HG03354 (cell line): Measurements from ENCODE around the gene PLSCR5.

Experiments used
- ATAC-seq: cut with Tn5 transposase; IDR thresholded peaks from one replicate; pipeline ENCODE4 v1.9.1; 2021; ENCODE audit warnings: mild to moderate bottlenecking; ENCODE audit not compliant: unreplicated experiment, poor library complexity, severe bottlenecking

The PLSCR5 gene, protein sequence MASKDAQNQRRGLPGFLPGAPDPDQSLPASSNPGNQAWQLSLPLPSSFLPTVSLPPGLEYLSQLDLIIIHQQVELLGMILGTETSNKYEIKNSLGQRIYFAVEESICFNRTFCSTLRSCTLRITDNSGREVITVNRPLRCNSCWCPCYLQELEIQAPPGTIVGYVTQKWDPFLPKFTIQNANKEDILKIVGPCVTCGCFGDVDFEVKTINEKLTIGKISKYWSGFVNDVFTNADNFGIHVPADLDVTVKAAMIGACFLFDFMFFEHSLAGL

DNA sequence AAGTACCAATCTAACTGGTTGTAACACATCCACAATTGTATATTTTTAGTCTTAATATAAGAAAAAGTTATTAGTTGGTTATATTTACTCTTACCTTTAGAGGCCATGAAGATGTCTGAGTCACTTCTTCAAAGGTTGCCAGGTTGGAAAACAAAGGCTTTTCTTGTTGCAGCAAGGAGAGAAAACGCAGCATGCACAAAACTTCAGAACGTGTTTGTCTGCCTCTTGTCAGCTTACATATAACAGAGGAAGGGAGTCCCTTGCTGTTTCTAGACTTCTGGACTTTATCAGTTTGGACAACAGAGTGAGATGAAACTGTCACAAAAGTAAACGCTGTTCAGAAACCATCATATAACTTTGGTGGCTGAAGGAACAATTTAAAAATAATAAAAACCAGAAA lies at the start of gene PLSCR5:
PLSCR5 (minus strand) TSS at position 241 of the 400 bp plus-strand sequence; CDS start at position 107, 134 bp downstream.
- no peak for ATAC-seq

DNA sequence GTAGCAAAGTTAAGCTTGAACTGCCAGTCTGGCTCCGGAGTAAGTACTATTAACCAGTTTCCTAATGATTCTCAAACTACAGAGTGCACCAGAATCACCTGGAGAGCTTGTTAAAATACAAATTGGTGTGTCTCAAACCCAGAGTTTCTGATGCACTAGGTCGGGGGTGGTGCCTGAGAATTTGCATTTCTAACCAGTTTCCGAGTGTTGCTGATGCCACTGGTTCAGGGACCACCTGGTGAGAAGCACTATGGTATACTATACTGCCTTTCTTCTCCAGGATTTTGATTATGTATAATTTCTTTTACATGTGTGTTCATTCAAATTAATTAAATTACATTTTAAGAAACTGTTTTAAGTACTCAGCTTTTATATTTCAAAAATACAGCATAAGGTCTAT lies 48.8 kb upstream of the PLSCR5 start:
- no peak for ATAC-seq

DNA sequence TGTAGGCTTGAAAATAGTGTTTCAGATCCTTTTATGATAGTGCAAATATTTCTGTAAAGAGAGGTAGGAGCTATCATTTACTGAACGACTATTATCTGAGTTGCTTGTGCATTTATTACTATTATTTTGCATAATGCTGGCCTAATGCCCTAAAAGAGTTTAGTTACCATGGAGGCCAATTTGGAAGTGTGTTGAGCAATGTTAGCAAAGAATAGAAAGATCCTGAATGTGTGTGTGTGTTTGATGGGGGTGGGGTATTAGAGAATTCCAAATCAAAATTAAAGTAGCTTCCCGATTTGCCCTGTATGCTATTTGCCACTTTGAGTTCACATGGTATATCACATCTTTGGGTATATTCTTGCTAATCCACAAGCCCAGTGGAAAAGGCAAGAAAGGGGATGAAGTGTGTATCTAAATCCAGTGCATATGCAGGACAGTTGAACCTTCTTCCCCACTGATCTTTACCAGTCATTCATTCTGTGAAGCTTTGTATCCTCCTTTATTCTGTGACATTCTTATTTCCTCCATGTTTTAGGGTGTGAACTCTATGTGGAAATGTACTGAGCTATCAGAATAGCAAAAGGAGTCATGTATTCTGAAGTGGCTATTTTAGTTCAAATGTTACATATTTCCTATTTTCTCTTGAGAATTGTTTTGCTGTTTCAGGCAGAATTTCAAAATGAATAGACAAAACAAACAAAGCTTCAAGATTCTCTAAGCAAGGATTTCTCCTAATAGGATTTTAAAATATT lies 45.7 kb upstream of the PLSCR5 start:
- ATAC-seq, result no peak

DNA sequence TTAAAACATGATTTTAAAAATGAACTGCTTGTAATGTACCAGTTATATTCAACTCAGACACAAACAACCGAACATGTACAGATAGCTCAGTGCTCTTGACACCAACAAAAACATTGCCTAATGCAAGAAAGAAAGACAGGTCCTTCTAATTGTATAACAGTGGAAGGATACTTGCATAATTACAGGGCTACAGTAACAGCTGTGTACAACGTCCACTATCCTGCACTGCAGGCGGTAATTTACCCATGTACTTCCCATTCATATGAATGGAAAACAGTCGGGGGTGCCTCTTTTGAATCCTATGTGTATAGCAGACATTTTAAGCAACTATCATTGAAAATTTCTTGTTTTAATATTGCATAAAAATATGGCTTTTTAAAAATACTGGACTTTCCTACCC lies 41.1 kb upstream of the PLSCR5 start:
- ATAC-seq, result no peak

DNA sequence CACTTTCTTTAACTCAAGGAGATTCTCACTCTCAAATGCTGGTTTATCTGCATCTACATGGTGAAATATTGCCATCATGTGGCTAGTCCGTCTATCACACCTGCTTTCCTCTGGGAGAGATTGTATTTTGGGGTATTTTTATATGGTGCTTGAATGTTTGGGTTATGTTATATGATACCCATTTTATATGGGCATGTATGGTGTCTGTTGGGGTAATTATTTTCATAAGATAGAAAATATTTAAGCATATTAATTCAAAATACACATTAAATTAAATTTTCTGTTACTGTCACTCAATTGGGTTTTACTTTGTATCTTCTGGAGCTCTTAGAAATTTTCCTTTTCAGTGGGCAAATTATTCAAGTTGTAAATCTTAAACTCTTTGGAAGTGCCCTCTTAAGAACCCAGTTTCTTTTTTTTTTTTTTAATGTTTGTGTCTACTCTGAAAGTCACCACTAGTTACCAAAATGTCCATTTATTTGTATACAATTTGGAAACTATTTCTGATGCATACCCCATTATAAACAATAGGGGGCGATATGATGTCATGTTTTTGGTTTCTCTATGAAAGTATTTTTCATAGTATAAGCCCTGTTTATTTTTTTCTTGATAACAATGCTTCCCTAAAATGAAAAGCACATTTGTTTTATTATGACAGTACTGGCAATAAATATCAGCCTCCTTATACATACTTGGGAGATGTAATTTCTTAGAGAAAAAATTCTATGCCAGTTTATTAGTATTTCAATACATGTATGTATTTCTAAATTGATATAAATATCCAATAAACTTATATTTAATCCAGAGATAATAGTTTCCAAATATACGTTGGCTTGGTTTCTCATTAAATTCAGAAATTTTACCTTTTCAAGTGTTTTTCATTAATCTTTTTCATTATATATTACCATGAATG lies 36.1 kb upstream of the PLSCR5 start:
- peak; percentile 88 for ATAC-seq

DNA sequence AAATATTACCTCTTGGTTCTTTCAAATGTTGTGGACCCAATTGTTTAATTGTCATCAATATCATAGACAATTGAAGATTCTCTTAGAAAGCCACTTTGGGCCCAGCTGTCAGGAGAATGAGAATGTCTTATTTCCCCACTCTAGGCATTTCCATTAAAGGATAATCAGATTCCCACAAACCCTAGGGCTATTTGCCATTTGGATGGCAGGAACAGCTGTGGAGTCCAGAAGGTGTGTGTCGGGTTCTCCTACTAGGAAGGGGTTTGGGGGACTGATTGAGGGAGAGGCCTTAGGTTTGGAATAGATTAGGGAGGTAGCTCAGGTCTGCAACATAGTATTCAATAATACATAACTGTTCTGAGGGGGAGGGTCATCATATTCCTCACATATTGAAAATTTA lies 35.2 kb upstream of the PLSCR5 start:
- no peak for ATAC-seq

DNA sequence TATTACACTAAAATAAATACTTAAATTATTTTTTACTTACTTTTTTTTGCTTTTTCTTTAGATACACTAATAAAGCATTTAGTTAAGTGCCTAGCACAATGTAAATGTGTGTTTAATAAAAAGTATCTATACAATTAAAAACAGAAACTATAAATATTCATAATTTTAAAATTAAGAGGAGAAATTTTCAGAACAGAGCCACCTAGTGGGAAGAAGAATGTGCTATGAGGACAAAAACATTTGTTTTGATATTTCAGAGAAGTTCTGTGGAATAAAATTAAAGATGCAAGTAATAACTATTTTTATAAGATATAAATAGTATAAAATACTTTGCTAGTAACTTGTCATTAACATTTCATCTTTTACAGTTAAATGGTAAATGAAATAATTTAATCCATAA lies 33.6 kb upstream of the PLSCR5 start:
- ATAC-seq, result no peak

DNA sequence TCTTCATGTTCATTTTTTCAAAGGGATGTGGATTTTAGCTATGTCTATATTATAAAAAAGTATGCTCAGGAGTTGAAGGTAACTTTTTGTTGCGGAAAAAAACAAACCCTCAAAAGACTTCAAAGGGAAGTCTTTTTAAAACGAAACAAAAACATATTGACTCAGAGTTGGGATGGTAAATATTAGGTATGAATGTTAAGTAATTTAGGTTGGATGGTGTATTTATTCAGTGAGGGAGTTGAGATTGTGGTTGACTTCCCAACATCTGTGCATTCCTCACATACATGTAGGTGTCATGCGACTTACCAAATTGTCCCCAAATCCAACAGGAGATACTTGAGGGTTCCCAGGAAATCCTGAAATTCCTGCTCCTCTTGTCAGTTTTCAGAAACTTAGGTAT lies 32.7 kb upstream of the PLSCR5 start:
- no peak for ATAC-seq

DNA sequence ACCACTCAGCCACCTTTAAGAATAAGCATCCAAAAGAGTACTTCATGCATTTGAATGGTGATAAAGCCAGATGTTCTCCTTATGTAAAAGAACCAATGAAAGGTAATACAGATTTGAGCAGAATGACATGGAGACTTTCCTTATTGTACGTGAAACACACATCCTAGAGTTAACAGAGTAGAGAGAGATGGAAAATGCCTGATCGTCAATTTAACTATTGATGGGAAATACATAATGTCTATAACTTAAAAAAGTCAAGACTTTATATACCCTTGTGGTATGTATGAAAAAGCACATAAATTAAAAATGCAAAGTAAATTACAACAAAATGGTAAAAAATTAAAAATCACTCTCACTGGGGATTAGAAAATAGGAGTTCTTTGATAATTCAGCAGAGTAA lies 31.7 kb upstream of the PLSCR5 start:
- no peak for ATAC-seq

DNA sequence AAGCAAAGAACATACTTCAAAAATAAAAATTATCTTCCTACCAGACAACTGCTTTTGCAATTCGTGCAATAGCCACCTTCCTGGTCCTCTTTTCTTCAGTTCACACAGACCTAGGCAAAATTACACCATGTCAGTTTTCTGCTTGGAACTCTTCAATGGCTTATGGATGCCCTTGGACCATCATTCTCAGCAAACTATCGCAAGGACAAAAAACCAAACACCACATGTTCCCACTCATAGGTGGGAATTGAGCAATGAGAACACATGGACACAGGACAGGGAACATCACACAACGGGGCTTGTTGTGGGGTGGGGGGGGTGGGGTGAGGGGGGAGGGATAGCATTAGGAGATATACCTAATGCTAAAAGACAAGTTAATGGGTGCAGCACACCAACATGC lies 29.2 kb upstream of the PLSCR5 start:
- ATAC-seq, result no peak

DNA sequence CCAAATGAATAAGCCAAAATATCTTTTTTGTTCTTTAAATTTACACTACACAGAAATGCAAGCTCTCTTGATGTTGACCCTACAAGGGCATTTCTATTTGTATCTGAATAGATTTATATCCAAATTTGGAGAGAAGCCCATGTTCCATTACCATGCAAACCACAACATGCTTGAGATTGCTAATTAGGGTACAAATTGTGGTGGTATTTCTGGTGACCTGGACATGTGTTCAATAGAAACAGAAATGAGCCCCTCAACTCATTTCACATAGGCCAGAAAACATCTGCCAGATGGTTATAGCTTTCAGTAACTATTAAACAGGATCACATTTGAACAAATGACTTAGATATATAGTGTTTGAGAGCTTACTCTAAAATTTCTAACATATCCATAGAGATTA lies 23.5 kb upstream of the PLSCR5 start:
- no peak for ATAC-seq

DNA sequence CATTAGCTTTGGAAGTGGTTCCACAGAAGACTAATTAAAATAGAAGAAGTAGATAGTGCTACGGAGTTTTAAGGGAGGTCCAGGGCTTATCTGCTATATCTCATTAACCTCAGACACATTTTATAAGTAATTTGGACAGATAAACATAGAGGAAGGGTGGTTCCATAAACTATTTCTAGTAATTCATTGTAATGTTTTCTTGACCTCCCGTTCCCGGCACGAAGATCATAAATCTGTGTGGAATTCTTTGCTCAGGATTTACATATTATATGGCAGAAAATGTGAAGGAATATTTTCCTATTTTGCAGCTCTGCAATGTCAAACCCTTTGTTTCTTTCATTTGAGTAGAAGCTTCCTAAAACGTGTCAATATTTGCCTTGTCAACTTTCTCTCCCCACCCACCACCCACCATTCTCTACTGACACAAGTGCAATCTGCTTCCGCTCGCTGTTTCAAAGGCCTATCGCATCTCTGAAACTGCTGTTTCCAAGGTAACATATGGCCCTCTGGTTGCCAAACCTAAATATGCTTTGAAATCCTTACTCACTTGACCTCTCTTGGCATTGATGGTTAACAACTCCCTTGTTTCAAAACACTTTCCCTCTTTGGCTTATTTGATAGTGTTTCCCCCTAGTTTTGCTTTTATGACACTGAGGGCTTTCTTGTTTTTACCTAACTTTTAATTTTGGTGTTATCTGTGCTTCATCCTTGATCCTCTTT lies 21.4 kb upstream of the PLSCR5 start:
- ATAC-seq, result no peak

DNA sequence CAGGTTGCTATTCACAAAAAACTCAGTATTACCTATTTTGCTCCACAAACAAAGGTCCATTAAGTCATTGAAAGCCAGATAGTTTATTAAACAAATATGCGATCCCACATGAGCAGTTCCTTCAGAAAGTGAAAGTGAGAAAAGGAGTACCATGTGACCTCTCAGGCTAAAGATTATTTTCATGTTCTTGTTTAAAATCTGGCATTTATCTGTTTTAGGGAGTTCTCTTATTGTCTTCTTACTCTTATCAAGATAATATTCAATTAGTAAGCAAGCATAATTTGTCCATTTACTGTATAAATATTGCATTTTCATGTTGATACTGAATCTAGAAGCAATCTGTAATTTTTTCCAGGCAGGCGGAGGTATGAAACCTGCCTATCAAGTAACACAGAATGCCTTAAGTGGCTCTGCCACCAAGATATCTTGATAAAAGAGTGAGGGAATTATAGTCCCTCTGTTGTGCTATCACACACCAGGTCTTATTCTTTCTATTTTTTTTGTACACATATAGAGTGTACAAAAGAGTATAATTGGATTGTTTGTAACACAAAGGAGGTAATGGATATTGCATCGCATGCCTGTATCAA lies 20.1 kb upstream of the PLSCR5 start:
- peak; percentile 82 for ATAC-seq

DNA sequence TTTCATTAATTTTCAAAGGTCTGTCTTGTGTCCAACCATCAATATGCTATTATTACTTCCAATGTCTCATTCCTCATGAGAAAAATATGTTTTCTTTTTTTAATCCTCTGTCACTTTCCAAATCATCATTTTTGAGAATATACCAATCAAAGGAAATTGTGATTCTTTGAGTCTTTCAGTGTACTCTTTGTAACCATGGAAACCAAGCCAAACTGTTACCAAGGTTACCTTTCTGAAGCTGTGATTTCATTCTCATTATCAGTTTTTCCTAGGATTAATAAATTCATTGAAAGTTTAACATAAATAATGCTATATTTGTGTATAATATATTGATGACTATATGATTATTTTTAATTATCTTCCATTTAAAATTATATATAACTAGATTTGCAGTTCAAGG lies 16.6 kb upstream of the PLSCR5 start:
- ATAC-seq, result no peak

DNA sequence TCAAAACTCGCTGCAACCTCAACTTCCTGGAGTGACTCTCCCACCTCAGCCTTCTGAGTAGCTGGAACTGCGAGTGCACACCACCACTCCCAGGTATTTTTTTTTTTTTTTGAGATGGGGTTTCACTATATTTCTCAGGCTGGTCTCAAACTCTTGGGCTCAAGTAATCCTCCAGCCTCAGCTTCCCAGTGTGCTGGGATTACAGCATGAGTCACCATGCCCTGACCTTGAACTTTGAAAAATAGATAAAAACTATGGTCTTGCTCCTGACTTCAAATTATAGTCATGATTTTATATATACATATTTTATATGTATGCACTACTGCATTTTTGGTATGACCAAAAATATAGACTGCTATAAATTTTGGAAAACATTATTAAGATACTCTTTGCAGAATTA lies 6.9 kb upstream of the PLSCR5 start:
- ATAC-seq, result no peak

DNA sequence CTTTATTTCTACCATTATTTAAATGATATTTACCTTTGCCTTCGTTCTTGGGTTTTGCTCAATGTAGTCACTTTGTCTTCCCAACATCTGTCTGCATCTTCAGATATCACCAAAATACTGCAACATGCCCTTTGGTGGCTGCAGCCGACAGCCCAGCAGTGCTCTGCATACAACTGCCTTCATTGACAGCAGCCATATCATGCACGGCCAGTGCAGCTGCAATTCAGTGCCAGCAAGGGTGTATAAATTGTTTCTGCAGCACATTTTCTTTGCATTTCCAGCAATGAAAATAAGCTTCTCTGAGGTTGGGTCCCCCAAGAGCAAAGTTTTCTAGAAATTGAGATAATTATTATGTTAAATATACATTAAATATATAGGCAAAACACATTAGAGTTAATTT lies 6.0 kb upstream of the PLSCR5 start:
- ATAC-seq, result no peak

DNA sequence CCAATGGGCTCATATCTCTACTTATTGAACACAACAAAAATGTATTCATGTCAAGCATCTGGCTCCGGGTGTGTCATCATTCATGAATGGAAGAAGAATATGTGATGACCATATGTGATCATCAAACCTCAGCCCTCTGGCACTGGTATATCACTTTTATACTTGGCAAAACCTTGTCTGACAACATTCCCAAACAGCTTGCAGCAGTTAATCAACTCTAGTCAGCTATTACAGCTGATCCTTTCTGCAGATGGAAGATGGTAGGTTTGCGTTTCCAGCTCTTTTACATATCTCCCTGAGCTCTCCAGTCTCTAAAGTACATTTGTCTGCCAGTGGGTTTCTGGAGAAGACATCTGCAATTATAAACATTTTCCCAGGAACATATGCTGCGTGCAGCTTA lies 6.6 kb downstream of the PLSCR5 start:
- no peak for ATAC-seq

DNA sequence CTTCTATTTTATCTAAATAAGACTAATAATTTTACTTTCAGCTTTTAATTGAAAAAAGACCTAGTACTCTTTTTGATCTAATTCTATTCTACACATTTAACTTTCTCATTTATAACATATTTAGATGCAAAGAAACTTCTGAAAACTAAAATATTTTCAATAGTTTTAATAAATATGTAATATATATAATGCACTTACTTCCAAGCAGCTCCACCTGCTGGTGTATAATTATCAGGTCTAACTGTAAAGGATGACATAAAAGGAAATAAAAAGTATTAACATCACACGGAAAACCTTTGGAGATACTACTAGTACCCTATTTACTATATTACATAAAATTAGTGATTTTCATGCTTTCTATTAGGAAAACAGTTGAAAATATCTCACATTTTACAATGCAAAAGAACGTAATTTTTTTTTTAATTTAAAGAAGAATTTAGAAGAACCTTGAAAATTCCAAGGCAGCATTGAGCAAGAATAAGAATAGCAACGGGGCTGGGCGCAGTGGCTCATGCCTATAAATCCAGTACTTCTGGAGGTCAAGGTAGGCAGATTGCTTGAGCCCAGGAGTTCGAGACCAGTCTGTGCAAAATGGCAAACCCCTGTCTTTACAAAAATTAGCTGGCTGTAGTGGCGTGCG lies 10.2 kb downstream of the PLSCR5 start:
- ATAC-seq, result no peak

DNA sequence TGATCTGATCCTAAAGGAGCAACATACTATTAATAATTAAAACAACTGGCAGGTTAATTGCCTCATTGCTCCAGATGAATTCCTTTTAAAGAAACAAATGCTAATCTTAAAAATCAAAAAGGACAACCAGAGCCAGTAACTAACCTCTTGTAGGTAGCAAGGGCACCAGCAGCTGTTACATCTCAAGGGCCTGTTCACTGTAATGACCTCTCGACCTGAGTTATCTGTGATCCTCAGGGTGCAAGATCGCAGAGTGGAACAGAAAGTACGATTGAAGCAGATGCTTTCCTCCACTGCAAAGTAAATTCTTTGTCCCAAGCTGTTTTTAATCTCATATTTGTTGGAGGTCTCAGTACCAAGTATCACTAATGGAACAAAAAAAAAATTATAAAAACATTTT lies 11.4 kb downstream of the PLSCR5 start:
- no peak for ATAC-seq
